ENCODE data around the gene LYPD1.

LYPD1 gene

GRCh38 chr2:132654968-132655367 lies 15.0 kb downstream of the LYPD1 start:
- Mint-ChIP-seq H3K36me3 (ENCODE audit: low read depth) (no peaks in the 10 kb centered on the region), H3K27me3 (ENCODE audit: low read depth) (no peaks in the 10 kb centered on the region), H3K4me3 (no peak overlapping the region), H3K27ac (no peak overlapping the region), H3K4me1 (ENCODE audit: low read depth) (no peaks in the 10 kb centered on the region), H3K9me3 (no peaks in the 10 kb centered on the region)

GRCh38 chr2:132654335-132654734 lies 15.7 kb downstream of the LYPD1 start:
- H3K9me3 Mint-ChIP-seq = no peaks in the 10 kb centered on the region
- no peaks in the 10 kb centered on the region for H3K4me1 Mint-ChIP-seq (ENCODE audit: low read depth)
- H3K4me3 Mint-ChIP-seq = no peak overlapping the region
- no peak overlapping the region for H3K27ac Mint-ChIP-seq
- H3K27me3 Mint-ChIP-seq (ENCODE audit: low read depth) = no peaks in the 10 kb centered on the region
- no peaks in the 10 kb centered on the region for H3K36me3 Mint-ChIP-seq (ENCODE audit: low read depth)

- Mint-ChIP-seq H3K9me3 (no peaks in the 10 kb centered on the region), H3K4me3 (no peak overlapping the region), H3K27me3 (ENCODE audit: low read depth) (no peaks in the 10 kb centered on the region), H3K4me1 (ENCODE audit: low read depth) (no peaks in the 10 kb centered on the region), H3K27ac (no peak overlapping the region), H3K36me3 (ENCODE audit: low read depth) (no peaks in the 10 kb centered on the region)
Observed at GRCh38 chr2:132652474-132652873, 17.5 kb downstream of the LYPD1 start.

GRCh38 chr2:132651115-132652045 lies 18.6 kb downstream of the LYPD1 start:
- H3K36me3 Mint-ChIP-seq (ENCODE audit: low read depth) = no peaks in the 10 kb centered on the region
- no peaks in the 10 kb centered on the region for H3K4me1 Mint-ChIP-seq (ENCODE audit: low read depth)
- no peaks in the 10 kb centered on the region for H3K27me3 Mint-ChIP-seq (ENCODE audit: low read depth)
- H3K27ac Mint-ChIP-seq = no peak overlapping the region
- no peaks in the 10 kb centered on the region for H3K9me3 Mint-ChIP-seq
- no peak overlapping the region for H3K4me3 Mint-ChIP-seq

- Mint-ChIP-seq H3K4me3 (no peak overlapping the region), H3K27ac (no peak overlapping the region), H3K4me1 (ENCODE audit: low read depth) (no peaks in the 10 kb centered on the region), H3K9me3 (no peaks in the 10 kb centered on the region), H3K27me3 (ENCODE audit: low read depth) (no peaks in the 10 kb centered on the region), H3K36me3 (ENCODE audit: low read depth) (no peaks in the 10 kb centered on the region)
Observed at GRCh38 chr2:132646540-132647108, 23.4 kb downstream of the LYPD1 start.

GRCh38 chr2:132645722-132646539 lies 24.1 kb downstream of the LYPD1 start:
- no peak overlapping the region for H3K4me3 Mint-ChIP-seq
- H3K9me3 Mint-ChIP-seq = no peaks in the 10 kb centered on the region
- no peaks in the 10 kb centered on the region for H3K27me3 Mint-ChIP-seq (ENCODE audit: low read depth)
- H3K27ac Mint-ChIP-seq = no peak overlapping the region
- H3K4me1 Mint-ChIP-seq (ENCODE audit: low read depth) = no peaks in the 10 kb centered on the region
- H3K36me3 Mint-ChIP-seq (ENCODE audit: low read depth) = no peaks in the 10 kb centered on the region

GRCh38 chr2:132645176-132645575 lies 24.8 kb downstream of the LYPD1 start:
- Mint-ChIP-seq H3K27me3 (ENCODE audit: low read depth) (no peaks in the 10 kb centered on the region), H3K27ac (no peak overlapping the region)

GRCh38 chr2:132642415-132642814 lies 27.6 kb downstream of the LYPD1 start:
- Mint-ChIP-seq H3K36me3 (ENCODE audit: low read depth) (no peaks in the 10 kb centered on the region), H3K4me3 (no peak overlapping the region), H3K27ac (no peak overlapping the region), H3K9me3 (no peaks in the 10 kb centered on the region), H3K4me1 (ENCODE audit: low read depth) (no peaks in the 10 kb centered on the region), H3K27me3 (ENCODE audit: low read depth) (no peaks in the 10 kb centered on the region)

More at GRCh38 chr2:132645176-132645575, 24.8 kb downstream of the LYPD1 start:
- H3K4me1 Mint-ChIP-seq (ENCODE audit: low read depth) = no peaks in the 10 kb centered on the region
- H3K36me3 Mint-ChIP-seq (ENCODE audit: low read depth) = no peaks in the 10 kb centered on the region
- no peak overlapping the region for H3K4me3 Mint-ChIP-seq
- no peaks in the 10 kb centered on the region for H3K9me3 Mint-ChIP-seq

- Mint-ChIP-seq H3K4me1 (ENCODE audit: low read depth) (no peaks in the 10 kb centered on the region), H3K4me3 (no peak overlapping the region), H3K27ac (no peak overlapping the region), H3K9me3 (no peaks in the 10 kb centered on the region), H3K27me3 (ENCODE audit: low read depth) (no peaks in the 10 kb centered on the region), H3K36me3 (ENCODE audit: low read depth) (no peaks in the 10 kb centered on the region)
Observed at GRCh38 chr2:132641819-132642218, 28.2 kb downstream of the LYPD1 start.

GRCh38 chr2:132640116-132640515 lies 29.9 kb downstream of the LYPD1 start:
- H3K27me3 Mint-ChIP-seq (ENCODE audit: low read depth) = no peaks in the 10 kb centered on the region
- H3K9me3 Mint-ChIP-seq = no peaks in the 10 kb centered on the region
- H3K36me3 Mint-ChIP-seq (ENCODE audit: low read depth) = no peaks in the 10 kb centered on the region

GRCh38 chr2:132638313-132639040 lies 31.5 kb downstream of the LYPD1 start:
- Mint-ChIP-seq H3K36me3 (ENCODE audit: low read depth) (no peaks in the 10 kb centered on the region), H3K4me3 (no peak overlapping the region), H3K27me3 (ENCODE audit: low read depth) (no peaks in the 10 kb centered on the region), H3K27ac (no peak overlapping the region), H3K4me1 (ENCODE audit: low read depth) (no peaks in the 10 kb centered on the region), H3K9me3 (no peaks in the 10 kb centered on the region)

More at GRCh38 chr2:132640116-132640515, 29.9 kb downstream of the LYPD1 start:
- H3K27ac Mint-ChIP-seq = no peak overlapping the region
- H3K4me1 Mint-ChIP-seq (ENCODE audit: low read depth) = no peaks in the 10 kb centered on the region
- H3K4me3 Mint-ChIP-seq = no peak overlapping the region

GRCh38 chr2:132636346-132636745 lies 33.7 kb downstream of the LYPD1 start:
- Mint-ChIP-seq H3K27ac (no peak overlapping the region), H3K36me3 (ENCODE audit: low read depth) (no peaks in the 10 kb centered on the region), H3K4me1 (ENCODE audit: low read depth) (no peaks in the 10 kb centered on the region), H3K27me3 (ENCODE audit: low read depth) (no peaks in the 10 kb centered on the region), H3K4me3 (no peak overlapping the region), H3K9me3 (no peaks in the 10 kb centered on the region)

- Mint-ChIP-seq H3K27ac (no peak overlapping the region), H3K36me3 (ENCODE audit: low read depth) (no peaks in the 10 kb centered on the region), H3K9me3 (no peaks in the 10 kb centered on the region), H3K27me3 (ENCODE audit: low read depth) (no peaks in the 10 kb centered on the region), H3K4me3 (no peak overlapping the region), H3K4me1 (ENCODE audit: low read depth) (no peaks in the 10 kb centered on the region)
Observed at GRCh38 chr2:132633635-132634034, 36.4 kb downstream of the LYPD1 start.

GRCh38 chr2:132632000-132632649 lies 37.9 kb downstream of the LYPD1 start:
- H3K4me1 Mint-ChIP-seq (ENCODE audit: low read depth) = no peaks in the 10 kb centered on the region
- no peaks in the 10 kb centered on the region for H3K27me3 Mint-ChIP-seq (ENCODE audit: low read depth)
- no peaks in the 10 kb centered on the region for H3K36me3 Mint-ChIP-seq (ENCODE audit: low read depth)
- no peak overlapping the region for H3K27ac Mint-ChIP-seq
- H3K9me3 Mint-ChIP-seq = no peaks in the 10 kb centered on the region
- no peak overlapping the region for H3K4me3 Mint-ChIP-seq

All from T-helper 1 cell treated with Interleukin-12 subunit alpha and Interleukin-12 subunit beta and Interleukin-4 antibody, amounts not matched to agents 30 μg/mL and 1 μg/mL, for 36 hours (primary cell).